GM12878 (cell line): ENCODE results near the gene LGMN. TPM values are rescaled to one million over a fixed set of nuclear protein-coding genes. Genes with fewer than 3 reads are reported as not detected.
A peak's percentile ranks its signal among the peaks of the same experiment; 100 is the strongest.

ENCODE experiments used
- ATAC-seq: fragments of 200-7000 bp; cut with Tn5 transposase; 3 replicates; pipeline ENCODE4 v1.9.1; 2020; ENCODE audit warnings: mild to moderate bottlenecking, moderate library complexity
- BruUV-seq: library from RNA; stranded (reverse); fragments of 400-500 nt; replicated peaks from 2 replicates; lab custom pipeline; 2021; lab: Mats Ljungman, UMichigan
- CTCF ChIA-PET: fragments of 300-600 bp; sonication (Branson Sonifier 250); formaldehyde crosslinking; extraction: SDS; loops from one replicate; lab custom pipeline; 2021; ENCODE audit warnings: inconsistent platforms; lab: Yijun Ruan, JAX
- POLR2A ChIA-PET: fragments of 350-600 bp; formaldehyde crosslinking; extraction: SDS; loops from one replicate; lab custom pipeline; 2021; ENCODE audit warnings: inconsistent platforms; lab: Charles Lee
- RAD21 ChIA-PET: fragments of 300-600 bp; sonication (Branson Sonifier 250); formaldehyde crosslinking; loops from one replicate; lab custom pipeline; 2023; ENCODE audit warnings: antibody characterized with exemption; ENCODE audit not compliant: unreplicated experiment; lab: Charles Lee
- SMC1A ChIA-PET: fragments of 300-600 bp; sonication (Branson Sonifier 250); formaldehyde crosslinking; loops from one replicate; lab custom pipeline; 2023; ENCODE audit not compliant: unreplicated experiment, uncharacterized antibody; lab: Charles Lee
- DNase-seq: peaks from one replicate; pipeline ENCODE4 v3.0.0-alpha.2; 2011; ENCODE audit warnings: low read depth, low spot score
- FAIRE-seq: peaks from 3 replicates; lab custom pipeline; 2011; peaks lifted over from hg19 to GRCh38; lab: Jason Lieb, UNC
- H2AFZ ChIP-seq: 2 replicates; pipeline ENCODE4 v1.6.0; 2011; ENCODE audit warnings: low read depth, low read length, control low read depth; ENCODE audit not compliant: control insufficient read depth
- H3K27ac ChIP-seq: 2 replicates; pipeline ENCODE4 v1.5.1; 2011; ENCODE audit warnings: control low read depth; ENCODE audit not compliant: control insufficient read depth, insufficient read depth
- H3K27me3 ChIP-seq, 2 experiments: replicated peaks in 1 of 2; 2 replicates each; pipeline versions ENCODE4 v1.6.0 to v1.6.1; 2011; ENCODE audit warnings: low read length in 1 of 2; ENCODE audit not compliant: control insufficient read depth in 2 of 2, insufficient read depth in 2 of 2
- H3K36me3 ChIP-seq, 2 experiments: 2 replicates each; pipeline ENCODE4 v1.5.1; 2011; ENCODE audit warnings: low read length in 1 of 2; ENCODE audit not compliant: control insufficient read depth in 2 of 2, insufficient read depth in 2 of 2
- H3K4me1 ChIP-seq: 2 replicates; pipeline ENCODE4 v1.6.1; 2011; ENCODE audit warnings: mild to moderate bottlenecking, low read length, moderate library complexity, mixed read lengths; ENCODE audit not compliant: control insufficient read depth, insufficient read depth
- H3K4me2 ChIP-seq: 2 replicates; pipeline ENCODE4 v1.6.0; 2011; ENCODE audit warnings: control low read depth; ENCODE audit not compliant: control insufficient read depth, insufficient read depth
- H3K4me3 ChIP-seq: fragments of 200-600 bp; sonication (generic); 2 replicates; pipeline ENCODE4 v1.5.1; 2016
- H3K79me2 ChIP-seq: 2 replicates; pipeline ENCODE4 v1.6.0; 2011; ENCODE audit warnings: low read length; ENCODE audit not compliant: control insufficient read depth, insufficient read depth
- H3K9ac ChIP-seq: 2 replicates; pipeline ENCODE4 v1.8.0; 2011; ENCODE audit warnings: low read length, control low read depth, mixed read lengths; ENCODE audit not compliant: control insufficient read depth, insufficient read depth
- H3K9me3 ChIP-seq: replicated peaks from 3 replicates; pipeline ENCODE4 v1.5.1; 2011; ENCODE audit warnings: mild to moderate bottlenecking, low read length; ENCODE audit not compliant: control insufficient read depth, insufficient read depth
- H4K20me1 ChIP-seq: 2 replicates; pipeline ENCODE4 v1.6.0; 2011; ENCODE audit not compliant: control insufficient read depth, insufficient read depth
- HDAC6 ChIP-seq: fragments of 200-600 bp; sonication (generic); IDR thresholded peaks from one replicate; pipeline ENCODE4 v1.8.0; 2017; ENCODE audit warnings: antibody characterized with exemption; ENCODE audit not compliant: unreplicated experiment
- MEF2B ChIP-seq: fragments of 450-650 bp; IDR thresholded peaks from 2 replicates; pipeline ENCODE4 v1.6.1; 2018; ENCODE audit warnings: mild to moderate bottlenecking, moderate library complexity; ENCODE audit not compliant: partially characterized antibody, poor library complexity, severe bottlenecking
- NR2C1 ChIP-seq: fragments of 450-650 bp; IDR thresholded peaks from 2 replicates; pipeline ENCODE4 v1.6.1; 2017; ENCODE audit warnings: antibody characterized with exemption, mild to moderate bottlenecking, moderate library complexity
- NRF1 ChIP-seq: conservative IDR thresholded peaks from 2 replicates; pipeline ENCODE4 v1.6.1; 2011; ENCODE audit warnings: mild to moderate bottlenecking, low read depth, low read length, improper control_type of control experiment
- RBBP5 ChIP-seq: fragments of 200-600 bp; sonication (generic); conservative IDR thresholded peaks from 2 replicates; pipeline ENCODE4 v1.6.1; 2016
- SKIL ChIP-seq: fragments of 450-650 bp; IDR thresholded peaks from 2 replicates; pipeline ENCODE4 v1.6.1; 2017; ENCODE audit warnings: mild to moderate bottlenecking, low read depth, inconsistent platforms; ENCODE audit not compliant: poor library complexity, severe bottlenecking
- SREBF2 ChIP-seq: IDR thresholded peaks from 2 replicates; pipeline ENCODE4 v1.6.1; 2012; ENCODE audit warnings: mild to moderate bottlenecking, low read length
- YBX1 ChIP-seq: fragments of 450-650 bp; IDR thresholded peaks from 2 replicates; pipeline ENCODE4 v1.6.1; 2016; ENCODE audit warnings: antibody characterized with exemption
- ZNF592 ChIP-seq: fragments of 450-650 bp; IDR thresholded peaks from 2 replicates; pipeline ENCODE4 v1.6.1; 2017; ENCODE audit warnings: mild to moderate bottlenecking, moderate library complexity
- WGBS: methylation state at CpG from one replicate; pipeline ENCODE4 v1.1.6; 2016; ENCODE audit warnings: low lambda C conversion rate; ENCODE audit not compliant: insufficient replicate concordance, insufficient coverage; ENCODE audit errors: missing lambda C conversion rate; 5-methylcytosine and 5-hydroxymethylcytosine counted together
- in situ Hi-C: fragments of 300-500 bp; cut with MboI; formaldehyde crosslinking; loops from 9 replicates; pipeline ENCODE4 v1.14.3; 2018; ENCODE audit warnings: mixed read lengths
- intact Hi-C: fragments of 100-400 bp; cut with micrococcal nuclease; formaldehyde crosslinking; loops from one replicate; pipeline ENCODE4 v1.14.2; 2022; ENCODE audit not compliant: unreplicated experiment
- polyA plus RNA-seq, 11 experiments: library from polyadenylated mRNA; depleted of rRNA in 4 of 11; unstranded in 6 of 11; stranded (reverse) in 5 of 11; fragments of >200 nt; fragmentation: Nextera tagmentation in 4 of 11; fragmentation: Illumina TruSeq in 1 of 11; extraction: Ambion mirVana in 4 of 11; extraction: Trizol in 1 of 11; gene quantifications; 1 replicate in 1 of 11; 2 replicates in 10 of 11; pipeline versions ENCODE4 v1.2.1 to v1.2.3, GENCODE V29; 2011 to 2016; ENCODE audit warnings: inconsistent platforms in 2 of 11, missing spikeins in 2 of 11, low read depth in 1 of 11
- total RNA-seq, 4 experiments: library from RNA; depleted of rRNA in 3 of 4; stranded (reverse); fragments of >200 nt in 3 of 4; fragmentation: Illumina TruSeq in 1 of 4; extraction: Trizol in 1 of 4; gene quantifications; 2 replicates each; pipeline versions ENCODE4 v1.2.1 to v1.2.3, GENCODE V29; 2013 to 2021
- TF ChIP-seq, protein P1 (sequence below): IDR thresholded peaks from 2 replicates; pipeline ENCODE4 v1.6.1; 2011; ENCODE audit warnings: mild to moderate bottlenecking, low read depth, low read length, moderate library complexity; ENCODE audit not compliant: insufficient replicate concordance
- TF ChIP-seq, protein P2 (sequence below): fragments of 450-650 bp; IDR thresholded peaks from 2 replicates; pipeline ENCODE4 v1.6.1; 2016; ENCODE audit warnings: mild to moderate bottlenecking, moderate library complexity, borderline replicate concordance

Gene LGMN
- total and polyA plus RNA-seq, 10 of the 15 experiments (the other 5 are each of a cell fraction or from before 2014, with no cell fraction given) = 0.71 to 192 (median 3.9) TPM

- intact Hi-C loops (loop anchor here (5.0 kb wide), 1 partner anchor 42 kb away; the partner anchor contains the start of gene LGMN), in situ Hi-C loops (no loop called here)
- no peak for ATAC-seq
- peaks cover 25% of the 10 kb centered on the region for H3K4me1 ChIP-seq
- peaks cover 1 to 6% of the 10 kb centered on the region in 2 experiments; a peak in 2 of 4 replicates for H3K36me3 ChIP-seq
- H3K9ac ChIP-seq = no peak overlapping the region
- H4K20me1 ChIP-seq = no peaks in the 10 kb centered on the region
- H3K27ac ChIP-seq = no peak overlapping the region
- no peak overlapping the region for H2AFZ ChIP-seq
- H3K4me3 ChIP-seq = 0 out of 2 replicates have a peak overlapping the region, but pooled peaks have one; percentile 2
- H3K9me3 ChIP-seq = no peaks in the 10 kb centered on the region
- FAIRE-seq = no peak
- H3K4me2 ChIP-seq = peak overlapping the region; percentile 58
- ChIA-PET CTCF (interaction anchor here (1.2 to 1.7 kb wide), 6 partner anchors 9 to 79 kb away, joined by 3 to 7 read pairs (median 4); no protein-coding TSS in a partner anchor), RAD21 (interaction anchor here (0.7 to 1.9 kb wide), 5 partner anchors 26 to 79 kb away, joined by 3 to 10 read pairs (median 4); no protein-coding TSS in a partner anchor), POLR2A (interaction anchor here (1.2 to 1.4 kb wide), 3 partner anchors 28 to 71 kb away, joined by 3 to 7 read pairs (median 4); no protein-coding TSS in a partner anchor), SMC1A (interaction anchor here (0.7 to 1.6 kb wide), 9 partner anchors 9 to 586 kb away, joined by 3 to 6 read pairs (median 3); no protein-coding TSS in a partner anchor)
- H3K27me3 ChIP-seq = no peaks in the 10 kb centered on the region
- H3K79me2 ChIP-seq = no peaks in the 10 kb centered on the region
- no TSS peak for BruUV-seq
- 75% methylated on average over 11 of the region's 11 CpGs for WGBS
- no peak for DNase-seq
- TF ChIP-seq, protein P1, sequence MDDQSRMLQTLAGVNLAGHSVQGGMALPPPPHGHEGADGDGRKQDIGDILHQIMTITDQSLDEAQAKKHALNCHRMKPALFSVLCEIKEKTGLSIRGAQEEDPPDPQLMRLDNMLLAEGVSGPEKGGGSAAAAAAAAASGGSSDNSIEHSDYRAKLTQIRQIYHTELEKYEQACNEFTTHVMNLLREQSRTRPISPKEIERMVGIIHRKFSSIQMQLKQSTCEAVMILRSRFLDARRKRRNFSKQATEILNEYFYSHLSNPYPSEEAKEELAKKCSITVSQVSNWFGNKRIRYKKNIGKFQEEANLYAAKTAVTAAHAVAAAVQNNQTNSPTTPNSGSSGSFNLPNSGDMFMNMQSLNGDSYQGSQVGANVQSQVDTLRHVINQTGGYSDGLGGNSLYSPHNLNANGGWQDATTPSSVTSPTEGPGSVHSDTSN = no peak
- TF ChIP-seq NR2C1 = no peak
- no peak for TF ChIP-seq YBX1
- TF ChIP-seq, protein P2, sequence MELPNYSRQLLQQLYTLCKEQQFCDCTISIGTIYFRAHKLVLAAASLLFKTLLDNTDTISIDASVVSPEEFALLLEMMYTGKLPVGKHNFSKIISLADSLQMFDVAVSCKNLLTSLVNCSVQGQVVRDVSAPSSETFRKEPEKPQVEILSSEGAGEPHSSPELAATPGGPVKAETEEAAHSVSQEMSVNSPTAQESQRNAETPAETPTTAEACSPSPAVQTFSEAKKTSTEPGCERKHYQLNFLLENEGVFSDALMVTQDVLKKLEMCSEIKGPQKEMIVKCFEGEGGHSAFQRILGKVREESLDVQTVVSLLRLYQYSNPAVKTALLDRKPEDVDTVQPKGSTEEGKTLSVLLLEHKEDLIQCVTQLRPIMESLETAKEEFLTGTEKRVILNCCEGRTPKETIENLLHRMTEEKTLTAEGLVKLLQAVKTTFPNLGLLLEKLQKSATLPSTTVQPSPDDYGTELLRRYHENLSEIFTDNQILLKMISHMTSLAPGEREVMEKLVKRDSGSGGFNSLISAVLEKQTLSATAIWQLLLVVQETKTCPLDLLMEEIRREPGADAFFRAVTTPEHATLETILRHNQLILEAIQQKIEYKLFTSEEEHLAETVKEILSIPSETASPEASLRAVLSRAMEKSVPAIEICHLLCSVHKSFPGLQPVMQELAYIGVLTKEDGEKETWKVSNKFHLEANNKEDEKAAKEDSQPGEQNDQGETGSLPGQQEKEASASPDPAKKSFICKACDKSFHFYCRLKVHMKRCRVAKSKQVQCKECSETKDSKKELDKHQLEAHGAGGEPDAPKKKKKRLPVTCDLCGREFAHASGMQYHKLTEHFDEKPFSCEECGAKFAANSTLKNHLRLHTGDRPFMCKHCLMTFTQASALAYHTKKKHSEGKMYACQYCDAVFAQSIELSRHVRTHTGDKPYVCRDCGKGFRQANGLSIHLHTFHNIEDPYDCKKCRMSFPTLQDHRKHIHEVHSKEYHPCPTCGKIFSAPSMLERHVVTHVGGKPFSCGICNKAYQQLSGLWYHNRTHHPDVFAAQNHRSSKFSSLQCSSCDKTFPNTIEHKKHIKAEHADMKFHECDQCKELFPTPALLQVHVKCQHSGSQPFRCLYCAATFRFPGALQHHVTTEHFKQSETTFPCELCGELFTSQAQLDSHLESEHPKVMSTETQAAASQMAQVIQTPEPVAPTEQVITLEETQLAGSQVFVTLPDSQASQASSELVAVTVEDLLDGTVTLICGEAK = no peak
- no peak for TF ChIP-seq RBBP5
- TF ChIP-seq MEF2B = no peak
- TF ChIP-seq SKIL = no peak
- no peak for TF ChIP-seq HDAC6
- no peak for TF ChIP-seq SREBF2
- TF ChIP-seq NRF1 = no peak
- TF ChIP-seq ZNF592 = no peak
Observed at GRCh38 chr14:92704821-92705220, 43.6 kb downstream of the LGMN start.
